Hematopoietic multipotent progenitor cell (in vitro differentiated cells): Measurements from ENCODE around the gene FYCO1. TPM values are rescaled to one million over a fixed set of nuclear protein-coding genes. Genes with fewer than 3 reads are reported as not detected.

Source experiments
- DNase-seq, 3 donors: peaks; one replicate each; pipeline ENCODE4 v3.0.0-alpha.2; 2011 to 2015; ENCODE audit warnings: low read depth in 2 of 3, low spot score in 2 of 3
- total RNA-seq: library from RNA; depleted of rRNA; stranded (reverse); fragments of >200 nt; gene quantifications from one replicate; pipeline ENCODE4 v1.2.3, GENCODE V29; 2012

FYCO1 gene
- total RNA-seq, 1 donor: 13.7 TPM

- DNase-seq: no peak
These were observed 28.5 kb downstream of the FYCO1 start for GRCh38 chr3:45966950-45967640.

GRCh38 chr3:45966371-45966791 is 29.2 kb downstream of the FYCO1 start:
- DNase-seq: no peak

- no peak for DNase-seq
These were observed 30.0 kb downstream of the FYCO1 start for GRCh38 chr3:45965653-45966052.

- no peak for DNase-seq
These were observed 30.4 kb downstream of the FYCO1 start for GRCh38 chr3:45965253-45965652.

- DNase-seq: no peak
These were observed 31.5 kb downstream of the FYCO1 start for GRCh38 chr3:45964139-45964538.

GRCh38 chr3:45962033-45962432 is 33.6 kb downstream of the FYCO1 start:
- DNase-seq: no peak

- no peak for DNase-seq
These were observed 35.3 kb downstream of the FYCO1 start for GRCh38 chr3:45960289-45960688.

GRCh38 chr3:45959201-45959600 is 36.4 kb downstream of the FYCO1 start:
- DNase-seq: no peak

GRCh38 chr3:45958321-45958791 is 37.3 kb downstream of the FYCO1 start:
- no peak for DNase-seq

- no peak for DNase-seq
These were observed 38.0 kb downstream of the FYCO1 start for GRCh38 chr3:45957586-45957985.

- DNase-seq: no peak
These were observed 39.9 kb downstream of the FYCO1 start for GRCh38 chr3:45955706-45956105.

GRCh38 chr3:45955017-45955647 is 40.5 kb downstream of the FYCO1 start:
- no peak for DNase-seq

- no peak for DNase-seq
These were observed 41.3 kb downstream of the FYCO1 start for GRCh38 chr3:45954306-45954705.

- no peak for DNase-seq
These were observed 42.1 kb downstream of the FYCO1 start for GRCh38 chr3:45953536-45953935.

- no peak for DNase-seq
These were observed 43.2 kb downstream of the FYCO1 start for GRCh38 chr3:45952456-45952855.

GRCh38 chr3:45951946-45952345 is 43.7 kb downstream of the FYCO1 start:
- no peak for DNase-seq

GRCh38 chr3:45950686-45951600 is 44.7 kb downstream of the FYCO1 start:
- no peak for DNase-seq

- DNase-seq: no peak
These were observed 45.5 kb downstream of the FYCO1 start for GRCh38 chr3:45950131-45950530.

- no peak for DNase-seq
These were observed 46.2 kb downstream of the FYCO1 start for GRCh38 chr3:45949432-45949831.

GRCh38 chr3:45948881-45949280 is 46.7 kb downstream of the FYCO1 start:
- DNase-seq: no peak

- peak in 1 of 3 donors; percentile 8 for DNase-seq
These were observed 47.3 kb downstream of the FYCO1 start for GRCh38 chr3:45948311-45948781.
